Tibial nerve (tissue), 4 donors: ENCODE measurements around the gene MAPK8IP3.

ENCODE experiments used
- EP300 ChIP-seq, 2 donors: sonication (generic); formaldehyde crosslinking; IDR thresholded peaks; one replicate each; pipeline ENCODE4 v1.6.1; 2017; ENCODE audit warnings: antibody characterized with exemption in 2 of 2, mild to moderate bottlenecking in 1 of 2
- POLR2A ChIP-seq, 2 donors: fragments of 450-650 bp; IDR thresholded peaks; one replicate each; pipeline ENCODE4 v1.6.1; 2017; ENCODE audit warnings: antibody characterized with exemption in 2 of 2, mild to moderate bottlenecking in 2 of 2, moderate library complexity in 2 of 2
- TF ChIP-seq, protein P1 (sequence below), 5 experiments: fragments of 200-600 bp in 3 of 5; fragments of 450-650 bp in 2 of 5; sonication (generic) in 3 of 5; IDR thresholded peaks; one replicate each; pipeline ENCODE4 v1.5.1; 2016 to 2019; ENCODE audit warnings: antibody characterized with exemption in 5 of 5, mild to moderate bottlenecking in 3 of 5, moderate library complexity in 2 of 5

DNA sequence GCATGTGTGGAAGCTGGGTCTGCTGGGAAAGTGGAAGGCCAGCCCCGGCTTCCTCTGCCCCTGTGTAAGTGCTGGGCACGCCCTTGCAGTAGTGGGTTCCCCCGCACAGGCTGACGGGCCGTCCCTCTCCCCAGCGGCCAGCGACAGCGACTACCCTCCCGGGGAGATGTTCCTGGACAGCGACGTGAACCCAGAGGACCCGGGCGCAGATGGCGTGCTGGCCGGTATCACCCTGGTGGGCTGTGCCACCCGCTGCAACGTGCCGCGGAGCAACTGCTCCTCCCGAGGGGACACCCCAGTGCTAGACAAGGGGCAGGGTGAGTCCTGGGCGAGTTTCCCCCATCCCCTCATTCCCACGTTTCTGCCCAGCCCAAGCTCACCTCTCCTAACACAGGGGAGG is 59.8 kb downstream of the MAPK8IP3 start:
- TF ChIP-seq POLR2A (IDR thresholded peaks at IDR 0.05) (no peak), EP300 (IDR thresholded peaks at IDR 0.05) (no peak)
- TF ChIP-seq, protein P1, sequence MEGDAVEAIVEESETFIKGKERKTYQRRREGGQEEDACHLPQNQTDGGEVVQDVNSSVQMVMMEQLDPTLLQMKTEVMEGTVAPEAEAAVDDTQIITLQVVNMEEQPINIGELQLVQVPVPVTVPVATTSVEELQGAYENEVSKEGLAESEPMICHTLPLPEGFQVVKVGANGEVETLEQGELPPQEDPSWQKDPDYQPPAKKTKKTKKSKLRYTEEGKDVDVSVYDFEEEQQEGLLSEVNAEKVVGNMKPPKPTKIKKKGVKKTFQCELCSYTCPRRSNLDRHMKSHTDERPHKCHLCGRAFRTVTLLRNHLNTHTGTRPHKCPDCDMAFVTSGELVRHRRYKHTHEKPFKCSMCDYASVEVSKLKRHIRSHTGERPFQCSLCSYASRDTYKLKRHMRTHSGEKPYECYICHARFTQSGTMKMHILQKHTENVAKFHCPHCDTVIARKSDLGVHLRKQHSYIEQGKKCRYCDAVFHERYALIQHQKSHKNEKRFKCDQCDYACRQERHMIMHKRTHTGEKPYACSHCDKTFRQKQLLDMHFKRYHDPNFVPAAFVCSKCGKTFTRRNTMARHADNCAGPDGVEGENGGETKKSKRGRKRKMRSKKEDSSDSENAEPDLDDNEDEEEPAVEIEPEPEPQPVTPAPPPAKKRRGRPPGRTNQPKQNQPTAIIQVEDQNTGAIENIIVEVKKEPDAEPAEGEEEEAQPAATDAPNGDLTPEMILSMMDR (IDR thresholded peaks at IDR 0.05): no peak
